ENCODE results near the gene UCK2.
"Not testable (repeated sequence)": the region's sequence is repeated elsewhere in the genome, so short reads cannot be mapped to it uniquely, and the experiment has no call there.

UCK2 gene

GRCh38 chr1:165827268-165828102 lies at the start of gene UCK2:
Gene UCK2 (plus strand): TSS chr1:165827614. CDS start chr1:165827834, 220 bp downstream.
- peak; percentile 24 for DNase-seq (ENCODE audit: low spot score)

GRCh38 chr1:165778197-165778596 lies 49.2 kb upstream of the UCK2 start:
- DNase-seq (ENCODE audit: low spot score) = not testable (repeated sequence)

GRCh38 chr1:165783519-165783918 lies 43.9 kb upstream of the UCK2 start:
- not testable (repeated sequence) for DNase-seq (ENCODE audit: low spot score)

GRCh38 chr1:165787741-165788140 lies 39.7 kb upstream of the UCK2 start:
- DNase-seq (ENCODE audit: low spot score) = no peak

GRCh38 chr1:165793951-165794350 lies 33.5 kb upstream of the UCK2 start:
- no peak for DNase-seq (ENCODE audit: low spot score)

GRCh38 chr1:165795894-165796293 lies 31.5 kb upstream of the UCK2 start:
- DNase-seq (ENCODE audit: low spot score) = no peak

GRCh38 chr1:165799387-165799786 lies 28.0 kb upstream of the UCK2 start:
- DNase-seq (ENCODE audit: low spot score) = no peak

GRCh38 chr1:165804513-165804912 lies 22.9 kb upstream of the UCK2 start:
- not testable (repeated sequence) for DNase-seq (ENCODE audit: low spot score)

GRCh38 chr1:165807613-165808012 lies 19.8 kb upstream of the UCK2 start:
- no peak for DNase-seq (ENCODE audit: low spot score)

GRCh38 chr1:165815725-165816124 lies 11.7 kb upstream of the UCK2 start:
- DNase-seq (ENCODE audit: low spot score) = no peak

GRCh38 chr1:165816157-165816556 lies 11.3 kb upstream of the UCK2 start:
- no peak for DNase-seq (ENCODE audit: low spot score)

- DNase-seq (ENCODE audit: low spot score) = no peak
Observed at GRCh38 chr1:165816826-165817497, 10.5 kb upstream of the UCK2 start.

- DNase-seq (ENCODE audit: low spot score) = no peak
Observed at GRCh38 chr1:165823552-165824268, 3.7 kb upstream of the UCK2 start.

- DNase-seq (ENCODE audit: low spot score) = no peak
Observed at GRCh38 chr1:165824269-165824643, 3.2 kb upstream of the UCK2 start.

- no peak for DNase-seq (ENCODE audit: low spot score)
Observed at GRCh38 chr1:165826565-165827267, 698 bp upstream of the UCK2 start.

- DNase-seq (ENCODE audit: low spot score) = peak; percentile 3
Observed at GRCh38 chr1:165828103-165828668, 772 bp downstream of the UCK2 start.

GRCh38 chr1:165828669-165829329 lies 1.4 kb downstream of the UCK2 start:
- DNase-seq (ENCODE audit: low spot score) = no peak

- no peak for DNase-seq (ENCODE audit: low spot score)
Observed at GRCh38 chr1:165829888-165830287, 2.5 kb downstream of the UCK2 start.

GRCh38 chr1:165831146-165831545 lies 3.7 kb downstream of the UCK2 start:
- no peak for DNase-seq (ENCODE audit: low spot score)

GRCh38 chr1:165832902-165833301 lies 5.5 kb downstream of the UCK2 start:
- DNase-seq (ENCODE audit: low spot score) = no peak

- DNase-seq (ENCODE audit: low spot score) = no peak
Observed at GRCh38 chr1:165833358-165833757, 5.9 kb downstream of the UCK2 start.

All from CD4-positive, alpha-beta T cell treated with Interleukin-6 at 100 ng/mL for 8 hours (primary cell).